ENCODE results near the gene GTPBP6.

GRCh38 chrX:311156-312129 lies 7.2 kb downstream of the GTPBP6 start:
- no peak for TF ChIP-seq POLR2A (IDR thresholded peaks at IDR 0.05)
- TF ChIP-seq CTCF (IDR thresholded peaks at IDR 0.05 in 8 of 11, conservative IDR thresholded peaks at IDR 0.05 in 3 of 11): no peak
- peak in 2 of 3 donors; percentile 3 to 62 for TF ChIP-seq POLR2AphosphoS5 (IDR thresholded peaks at IDR 0.05)

Measured in spleen (tissue), 7 donors.